T-helper 1 cell treated with Interleukin-12 subunit alpha and Interleukin-12 subunit beta and Interleukin-4 antibody, amounts not matched to agents 30 μg/mL and 1 μg/mL, for 36 hours (primary cell): ENCODE results near the gene PCCA.
"Not testable (repeated sequence)": the region's sequence is repeated elsewhere in the genome, so short reads cannot be mapped to it uniquely, and the experiment has no call there.

Experiments used
- H3K27ac Mint-ChIP-seq: one replicate; pipeline ENCODE4 v1.8.0; 2021; ENCODE audit warnings: mild to moderate bottlenecking, mixed read lengths
- H3K27me3 Mint-ChIP-seq: one replicate; pipeline ENCODE4 v1.8.0; 2021; ENCODE audit warnings: low read depth, mixed read lengths
- H3K36me3 Mint-ChIP-seq: one replicate; pipeline ENCODE4 v1.8.0; 2021; ENCODE audit warnings: low read depth, mixed read lengths
- H3K4me1 Mint-ChIP-seq: one replicate; pipeline ENCODE4 v1.8.0; 2021; ENCODE audit warnings: low read depth, mixed read lengths
- H3K4me3 Mint-ChIP-seq: one replicate; pipeline ENCODE4 v1.8.0; 2021; ENCODE audit warnings: mild to moderate bottlenecking, moderate library complexity, mixed read lengths
- H3K9me3 Mint-ChIP-seq: one replicate; pipeline ENCODE4 v1.8.0; 2021; ENCODE audit warnings: mixed read lengths

PCCA gene

GRCh38 chr13:100088644-100089464 is at the start of gene PCCA:
PCCA (plus strand) TSS chr13:100089093; CDS start chr13:100089121, 28 bp downstream.
- Mint-ChIP-seq H3K27ac (peak within 1 kb of the TSS; percentile 82), H3K9me3 (no peaks in the 10 kb centered on the region), H3K4me1 (peaks cover 15% of the 10 kb centered on the region), H3K4me3 (peak within 1 kb of the TSS; percentile 93), H3K36me3 (peaks cover 6% of the 10 kb centered on the region), H3K27me3 (no peaks in the 10 kb centered on the region)

- Mint-ChIP-seq H3K27me3 (peaks cover 6% of the 10 kb centered on the region), H3K4me3 (no peak overlapping the region), H3K4me1 (no peaks in the 10 kb centered on the region), H3K9me3 (no peaks in the 10 kb centered on the region), H3K36me3 (no peaks in the 10 kb centered on the region), H3K27ac (no peak overlapping the region)
Measured at GRCh38 chr13:100039740-100040139, 49.2 kb upstream of the PCCA start.

GRCh38 chr13:100040196-100040595 is 48.7 kb upstream of the PCCA start:
- no peak overlapping the region for H3K4me3 Mint-ChIP-seq
- H3K36me3 Mint-ChIP-seq, result no peaks in the 10 kb centered on the region
- H3K27ac Mint-ChIP-seq, result no peak overlapping the region
- no peaks in the 10 kb centered on the region for H3K4me1 Mint-ChIP-seq
- no peaks in the 10 kb centered on the region for H3K9me3 Mint-ChIP-seq
- H3K27me3 Mint-ChIP-seq, result peaks cover 6% of the 10 kb centered on the region

- Mint-ChIP-seq H3K9me3 (no peaks in the 10 kb centered on the region), H3K4me3 (no peak overlapping the region), H3K36me3 (no peaks in the 10 kb centered on the region), H3K27ac (no peak overlapping the region), H3K4me1 (peaks cover 2% of the 10 kb centered on the region), H3K27me3 (peaks cover 3% of the 10 kb centered on the region)
Measured at GRCh38 chr13:100044936-100045335, 44.0 kb upstream of the PCCA start.

- Mint-ChIP-seq H3K9me3 (no peaks in the 10 kb centered on the region), H3K36me3 (no peaks in the 10 kb centered on the region), H3K4me3 (no peak overlapping the region), H3K4me1 (peaks cover 2% of the 10 kb centered on the region), H3K27ac (no peak overlapping the region), H3K27me3 (peaks cover 3% of the 10 kb centered on the region)
Measured at GRCh38 chr13:100045355-100045754, 43.5 kb upstream of the PCCA start.

- Mint-ChIP-seq H3K27ac (no peak overlapping the region), H3K9me3 (no peaks in the 10 kb centered on the region), H3K27me3 (no peaks in the 10 kb centered on the region), H3K4me3 (no peak overlapping the region), H3K36me3 (no peaks in the 10 kb centered on the region), H3K4me1 (no peaks in the 10 kb centered on the region)
Measured at GRCh38 chr13:100051070-100051469, 37.8 kb upstream of the PCCA start.

GRCh38 chr13:100059827-100060226 is 29.1 kb upstream of the PCCA start:
- no peak overlapping the region for H3K27ac Mint-ChIP-seq

GRCh38 chr13:100063333-100063732 is 25.6 kb upstream of the PCCA start:
- no peak overlapping the region for H3K4me3 Mint-ChIP-seq
- peaks cover 5% of the 10 kb centered on the region for H3K36me3 Mint-ChIP-seq
- H3K9me3 Mint-ChIP-seq, result peaks cover 10% of the 10 kb centered on the region
- H3K4me1 Mint-ChIP-seq, result no peaks in the 10 kb centered on the region
- no peak overlapping the region for H3K27ac Mint-ChIP-seq
- peaks cover 20% of the 10 kb centered on the region for H3K27me3 Mint-ChIP-seq

More at GRCh38 chr13:100059827-100060226, 29.1 kb upstream of the PCCA start:
- H3K27me3 Mint-ChIP-seq, result peaks cover 20% of the 10 kb centered on the region
- H3K4me3 Mint-ChIP-seq, result no peak overlapping the region
- H3K4me1 Mint-ChIP-seq, result no peaks in the 10 kb centered on the region
- peaks cover 7% of the 10 kb centered on the region for H3K36me3 Mint-ChIP-seq
- H3K9me3 Mint-ChIP-seq, result peaks cover 18% of the 10 kb centered on the region

GRCh38 chr13:100063906-100064305 is 25.0 kb upstream of the PCCA start:
- Mint-ChIP-seq H3K36me3 (peaks cover 2% of the 10 kb centered on the region), H3K27ac (no peak overlapping the region)

GRCh38 chr13:100068133-100068931 is 20.6 kb upstream of the PCCA start:
- Mint-ChIP-seq H3K4me1 (no peaks in the 10 kb centered on the region), H3K36me3 (no peaks in the 10 kb centered on the region), H3K9me3 (no peaks in the 10 kb centered on the region), H3K27ac (no peak overlapping the region), H3K27me3 (peaks cover 12% of the 10 kb centered on the region), H3K4me3 (no peak overlapping the region)

More at GRCh38 chr13:100063906-100064305, 25.0 kb upstream of the PCCA start:
- no peak overlapping the region for H3K4me3 Mint-ChIP-seq
- H3K27me3 Mint-ChIP-seq, result peaks cover 24% of the 10 kb centered on the region
- peaks cover 5% of the 10 kb centered on the region for H3K9me3 Mint-ChIP-seq
- no peaks in the 10 kb centered on the region for H3K4me1 Mint-ChIP-seq

GRCh38 chr13:100069278-100069677 is 19.6 kb upstream of the PCCA start:
- Mint-ChIP-seq H3K4me1 (no peaks in the 10 kb centered on the region), H3K9me3 (no peaks in the 10 kb centered on the region), H3K4me3 (no peak overlapping the region), H3K36me3 (no peaks in the 10 kb centered on the region), H3K27ac (no peak overlapping the region), H3K27me3 (peaks cover 9% of the 10 kb centered on the region)

- no peaks in the 10 kb centered on the region for H3K36me3 Mint-ChIP-seq
- H3K27ac Mint-ChIP-seq, result no peak overlapping the region
- H3K9me3 Mint-ChIP-seq, result no peaks in the 10 kb centered on the region
- H3K27me3 Mint-ChIP-seq, result no peaks in the 10 kb centered on the region
- H3K4me3 Mint-ChIP-seq, result no peak overlapping the region
- no peaks in the 10 kb centered on the region for H3K4me1 Mint-ChIP-seq
Measured at GRCh38 chr13:100075700-100076587, 12.9 kb upstream of the PCCA start.

- H3K36me3 Mint-ChIP-seq, H3K4me1 Mint-ChIP-seq, H3K9me3 Mint-ChIP-seq, H3K27me3 Mint-ChIP-seq, H3K4me3 Mint-ChIP-seq, H3K27ac Mint-ChIP-seq: not testable (repeated sequence)
Measured at GRCh38 chr13:100079003-100079402, 9.9 kb upstream of the PCCA start.

- H3K36me3 Mint-ChIP-seq, H3K4me3 Mint-ChIP-seq, H3K27ac Mint-ChIP-seq, H3K27me3 Mint-ChIP-seq, H3K9me3 Mint-ChIP-seq, H3K4me1 Mint-ChIP-seq: not testable (repeated sequence)
Measured at GRCh38 chr13:100083401-100083800, 5.5 kb upstream of the PCCA start.
